Memory B cell (primary cell): ENCODE data around the gene TEX36.

Experiments used
- ATAC-seq: fragments of 150-1000 bp; cut with Tn5 transposase; 2 replicates; pipeline ENCODE4 v1.10.0; 2021; ENCODE audit warnings: low read depth, mild to moderate bottlenecking, moderate library complexity
- DNase-seq, 2 donors: peaks; one replicate each; pipeline ENCODE4 v3.0.0; 2022; ENCODE audit warnings: low spot score in 2 of 2
- H3K27ac Mint-ChIP-seq: one replicate; pipeline ENCODE4 v1.8.0; 2022; ENCODE audit warnings: mild to moderate bottlenecking, moderate library complexity, mixed read lengths
- H3K27me3 Mint-ChIP-seq: one replicate; pipeline ENCODE4 v1.8.0; 2022; ENCODE audit warnings: mixed read lengths
- H3K36me3 Mint-ChIP-seq: one replicate; pipeline ENCODE4 v1.8.0; 2022; ENCODE audit warnings: mild to moderate bottlenecking, mixed read lengths
- H3K4me1 Mint-ChIP-seq: one replicate; pipeline ENCODE4 v1.8.0; 2022; ENCODE audit warnings: mixed read lengths
- H3K4me3 Mint-ChIP-seq: one replicate; pipeline ENCODE4 v1.8.0; 2022; ENCODE audit warnings: mild to moderate bottlenecking, moderate library complexity, mixed read lengths
- H3K9me3 Mint-ChIP-seq: one replicate; pipeline ENCODE4 v1.8.0; 2022; ENCODE audit warnings: mixed read lengths

TEX36 gene

DNA sequence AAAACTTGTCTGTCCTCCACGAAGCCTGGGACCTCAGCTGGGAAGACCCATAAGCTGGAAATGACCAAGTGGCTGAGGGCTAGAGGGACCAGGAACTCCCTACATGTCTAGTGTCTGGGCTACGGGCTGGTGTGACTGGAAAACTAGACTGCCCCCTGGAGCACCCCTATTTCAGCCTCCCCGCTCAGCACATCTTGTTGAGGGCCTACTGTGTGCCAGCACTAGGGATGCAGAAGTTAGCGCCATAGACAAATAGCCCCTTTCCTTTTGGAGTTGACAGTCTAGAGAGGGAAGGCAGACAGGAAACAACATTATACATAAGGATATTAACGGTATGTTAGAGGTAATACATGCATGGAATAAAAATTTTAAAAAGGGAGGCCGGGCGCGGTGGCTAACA is 74.5 kb downstream of the TEX36 start:
- peaks cover 5% of the 10 kb centered on the region for H3K9me3 Mint-ChIP-seq
- peaks cover 4% of the 10 kb centered on the region for H3K27me3 Mint-ChIP-seq
- DNase-seq = no peak
- no peak overlapping the region for H3K27ac Mint-ChIP-seq
- H3K36me3 Mint-ChIP-seq = no peaks in the 10 kb centered on the region
- no peaks in the 10 kb centered on the region for H3K4me1 Mint-ChIP-seq
- H3K4me3 Mint-ChIP-seq = no peak overlapping the region
- ATAC-seq = no peak

DNA sequence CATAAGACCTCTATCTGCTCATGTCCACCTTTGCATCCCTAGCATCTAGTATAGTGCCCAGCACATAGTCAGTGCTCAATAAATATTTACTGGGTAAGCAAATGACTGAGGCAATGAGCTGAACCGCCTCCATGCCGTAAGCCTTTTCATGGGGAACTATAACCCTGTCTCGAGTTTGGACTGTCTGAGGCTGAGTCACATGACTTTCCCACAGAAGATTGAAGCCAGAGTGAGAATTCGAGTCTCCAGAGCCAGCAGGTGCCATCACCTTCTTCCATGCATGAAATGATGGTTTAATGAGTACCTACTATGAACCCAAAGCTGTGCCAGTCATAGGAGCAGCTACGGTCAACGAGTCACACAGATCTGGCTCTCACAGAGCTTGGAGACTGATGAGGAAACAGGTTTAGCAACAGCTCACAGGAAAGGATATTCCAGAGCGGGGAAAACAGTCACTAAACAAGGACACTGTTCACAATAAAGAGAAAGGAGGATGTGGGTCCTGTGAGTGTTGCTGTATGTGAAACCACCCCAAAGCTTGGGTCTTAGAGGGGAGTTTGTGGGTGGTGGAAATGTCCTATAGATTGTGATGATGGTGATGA is 75.2 kb downstream of the TEX36 start:
- H3K4me3 Mint-ChIP-seq = no peak overlapping the region
- peaks cover 5% of the 10 kb centered on the region for H3K9me3 Mint-ChIP-seq
- H3K27me3 Mint-ChIP-seq = peaks cover 4% of the 10 kb centered on the region
- H3K27ac Mint-ChIP-seq = no peak overlapping the region
- no peaks in the 10 kb centered on the region for H3K4me1 Mint-ChIP-seq
- ATAC-seq = no peak
- no peak for DNase-seq
- no peaks in the 10 kb centered on the region for H3K36me3 Mint-ChIP-seq

DNA sequence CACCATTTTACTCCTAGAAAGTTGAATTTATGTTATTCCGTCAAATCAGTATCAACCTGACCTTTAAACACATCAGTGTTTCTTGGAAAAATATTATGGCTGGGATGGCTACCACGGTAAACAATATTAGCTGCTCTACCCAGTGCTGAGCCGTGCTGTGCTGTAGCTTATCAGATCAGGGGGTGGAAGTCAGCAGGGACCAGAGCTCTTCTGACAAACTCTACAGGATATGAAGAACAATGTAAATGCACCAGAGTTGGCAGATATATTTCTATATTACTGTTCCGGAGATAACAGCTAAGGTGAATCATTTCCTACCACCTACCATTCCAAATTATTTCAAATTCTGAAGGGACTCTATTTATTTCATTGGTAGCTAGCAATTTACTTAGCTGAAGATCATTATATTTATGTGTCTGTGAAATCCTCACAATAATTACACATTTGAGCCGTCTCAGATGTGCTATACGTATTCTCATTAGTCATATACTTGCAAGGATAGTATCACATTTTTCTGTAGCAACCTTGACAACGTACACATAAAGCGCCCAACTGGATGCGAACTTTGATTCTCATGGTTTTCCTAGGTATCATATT is 76.5 kb downstream of the TEX36 start:
- Mint-ChIP-seq H3K4me3 (no peak overlapping the region), H3K27me3 (peaks cover 7% of the 10 kb centered on the region), H3K36me3 (no peaks in the 10 kb centered on the region), H3K4me1 (no peaks in the 10 kb centered on the region), H3K27ac (no peak overlapping the region), H3K9me3 (peaks cover 5% of the 10 kb centered on the region)
- DNase-seq (no peak), ATAC-seq (no peak)
